SK-N-SH treated with all-trans-retinoic acid at 6 μM for 48 hours (cell line): ENCODE data around the gene AEBP1.

ENCODE experiments used
- ATAC-seq: fragments of 200-7000 bp; cut with Tn5 transposase; 3 replicates; pipeline ENCODE4 v1.9.1; 2020; ENCODE audit warnings: mild to moderate bottlenecking, moderate library complexity
- ARNTL ChIP-seq: fragments of 450-650 bp; formaldehyde crosslinking; IDR thresholded peaks from 2 replicates; pipeline ENCODE4 v1.5.0; 2020; ENCODE audit warnings: low read depth, mild to moderate bottlenecking, moderate library complexity, borderline replicate concordance
- BACH2 ChIP-seq: fragments of 250-450 bp; sonication (Bioruptor Pico); IDR thresholded peaks from 2 replicates; pipeline ENCODE4 v1.9.0; 2021; ENCODE audit warnings: mild to moderate bottlenecking, borderline replicate concordance
- CREB5 ChIP-seq: fragments of 250-450 bp; sonication (Bioruptor Pico); IDR thresholded peaks from 2 replicates; pipeline ENCODE4 v1.5.1; 2020; ENCODE audit warnings: low read depth, mild to moderate bottlenecking, moderate library complexity
- CSDC2 ChIP-seq: fragments of 250-450 bp; sonication (Bioruptor Pico); IDR thresholded peaks from 2 replicates; pipeline ENCODE4 v1.5.0; 2020; ENCODE audit warnings: mild to moderate bottlenecking, moderate library complexity
- ESRRG ChIP-seq: fragments of 250-450 bp; sonication (Bioruptor Pico); IDR thresholded peaks from 2 replicates; pipeline ENCODE4 v1.6.1; 2021; ENCODE audit warnings: mild to moderate bottlenecking
- GLIS3 ChIP-seq: fragments of 250-450 bp; sonication (Bioruptor Pico); IDR thresholded peaks from 2 replicates; pipeline ENCODE4 v1.5.0; 2020; ENCODE audit warnings: mild to moderate bottlenecking, moderate library complexity
- ISL1 ChIP-seq: fragments of 250-450 bp; sonication (Bioruptor Pico); IDR thresholded peaks from 2 replicates; pipeline ENCODE4 v2.1.2; 2022; ENCODE audit warnings: mild to moderate bottlenecking, moderate library complexity
- OSR1 ChIP-seq: fragments of 250-450 bp; sonication (Bioruptor Pico); IDR thresholded peaks from 2 replicates; pipeline ENCODE4 v1.8.0; 2022; ENCODE audit warnings: moderate library complexity, mild to moderate bottlenecking, inconsistent platforms
- PATZ1 ChIP-seq: fragments of 250-450 bp; sonication (Bioruptor Pico); IDR thresholded peaks from 2 replicates; pipeline ENCODE4 v1.8.0; 2020; ENCODE audit warnings: mild to moderate bottlenecking, moderate library complexity, borderline replicate concordance
- PPARA ChIP-seq: fragments of 250-450 bp; sonication (Bioruptor Pico); IDR thresholded peaks from 2 replicates; pipeline ENCODE4 v1.5.0; 2020; ENCODE audit warnings: mild to moderate bottlenecking, borderline replicate concordance
- RARB ChIP-seq: fragments of 250-450 bp; sonication (Bioruptor Pico); IDR thresholded peaks from 2 replicates; pipeline ENCODE4 v1.8.0; 2021; ENCODE audit warnings: mild to moderate bottlenecking, moderate library complexity
- SNAI2 ChIP-seq: fragments of 250-450 bp; sonication (Bioruptor Pico); IDR thresholded peaks from 2 replicates; pipeline ENCODE4 v1.5.0; 2020; ENCODE audit warnings: mild to moderate bottlenecking, moderate library complexity
- TOX ChIP-seq: fragments of 250-450 bp; sonication (Bioruptor Pico); IDR thresholded peaks from 2 replicates; pipeline ENCODE4 v1.8.0; 2021; ENCODE audit warnings: mild to moderate bottlenecking, moderate library complexity, borderline replicate concordance
- ZC3H10 ChIP-seq: fragments of 250-450 bp; sonication (Bioruptor Pico); IDR thresholded peaks from 2 replicates; pipeline ENCODE4 v1.5.1; 2021; ENCODE audit warnings: mild to moderate bottlenecking, moderate library complexity
- ZFP3 ChIP-seq: fragments of 250-450 bp; sonication (Bioruptor Pico); IDR thresholded peaks from 2 replicates; pipeline ENCODE4 v1.5.0; 2020; ENCODE audit warnings: mild to moderate bottlenecking, moderate library complexity
- ZFP30 ChIP-seq: fragments of 450-650 bp; formaldehyde crosslinking; IDR thresholded peaks from 2 replicates; pipeline ENCODE4 v1.5.0; 2022; ENCODE audit warnings: mild to moderate bottlenecking, moderate library complexity
- ZNF70 ChIP-seq: fragments of 450-650 bp; formaldehyde crosslinking; IDR thresholded peaks from 2 replicates; pipeline ENCODE4 v1.5.0; 2020; ENCODE audit warnings: mild to moderate bottlenecking, moderate library complexity
- ZNF8 ChIP-seq: fragments of 450-650 bp; formaldehyde crosslinking; IDR thresholded peaks from 2 replicates; pipeline ENCODE4 v1.5.0; 2020; ENCODE audit warnings: mild to moderate bottlenecking, moderate library complexity
- TF ChIP-seq, protein P1 (sequence below): fragments of 250-450 bp; sonication (Bioruptor Pico); IDR thresholded peaks from 2 replicates; pipeline ENCODE4 v1.8.0; 2021; ENCODE audit warnings: low read depth, mild to moderate bottlenecking, moderate library complexity, borderline replicate concordance
- TF ChIP-seq, protein P2 (sequence below): fragments of 250-450 bp; sonication (Bioruptor Pico); IDR thresholded peaks from 2 replicates; pipeline ENCODE4 v1.5.1; 2021; ENCODE audit warnings: mild to moderate bottlenecking, moderate library complexity
- TF ChIP-seq, protein P3 (sequence below): fragments of 250-450 bp; sonication (Bioruptor Pico); IDR thresholded peaks from 2 replicates; pipeline ENCODE4 v1.5.0; 2020; ENCODE audit warnings: mild to moderate bottlenecking, moderate library complexity

The AEBP1 gene

GRCh38 chr7:44096326-44096881 lies 7.7 kb upstream of the AEBP1 start:
- TF ChIP-seq, protein P1, sequence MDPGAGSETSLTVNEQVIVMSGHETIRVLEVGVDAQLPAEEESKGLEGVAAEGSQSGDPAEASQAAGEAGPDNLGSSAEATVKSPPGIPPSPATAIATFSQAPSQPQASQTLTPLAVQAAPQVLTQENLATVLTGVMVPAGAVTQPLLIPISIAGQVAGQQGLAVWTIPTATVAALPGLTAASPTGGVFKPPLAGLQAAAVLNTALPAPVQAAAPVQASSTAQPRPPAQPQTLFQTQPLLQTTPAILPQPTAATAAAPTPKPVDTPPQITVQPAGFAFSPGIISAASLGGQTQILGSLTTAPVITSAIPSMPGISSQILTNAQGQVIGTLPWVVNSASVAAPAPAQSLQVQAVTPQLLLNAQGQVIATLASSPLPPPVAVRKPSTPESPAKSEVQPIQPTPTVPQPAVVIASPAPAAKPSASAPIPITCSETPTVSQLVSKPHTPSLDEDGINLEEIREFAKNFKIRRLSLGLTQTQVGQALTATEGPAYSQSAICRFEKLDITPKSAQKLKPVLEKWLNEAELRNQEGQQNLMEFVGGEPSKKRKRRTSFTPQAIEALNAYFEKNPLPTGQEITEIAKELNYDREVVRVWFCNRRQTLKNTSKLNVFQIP (CRISPR knock-in tag), result no peak
- TF ChIP-seq, protein P2, sequence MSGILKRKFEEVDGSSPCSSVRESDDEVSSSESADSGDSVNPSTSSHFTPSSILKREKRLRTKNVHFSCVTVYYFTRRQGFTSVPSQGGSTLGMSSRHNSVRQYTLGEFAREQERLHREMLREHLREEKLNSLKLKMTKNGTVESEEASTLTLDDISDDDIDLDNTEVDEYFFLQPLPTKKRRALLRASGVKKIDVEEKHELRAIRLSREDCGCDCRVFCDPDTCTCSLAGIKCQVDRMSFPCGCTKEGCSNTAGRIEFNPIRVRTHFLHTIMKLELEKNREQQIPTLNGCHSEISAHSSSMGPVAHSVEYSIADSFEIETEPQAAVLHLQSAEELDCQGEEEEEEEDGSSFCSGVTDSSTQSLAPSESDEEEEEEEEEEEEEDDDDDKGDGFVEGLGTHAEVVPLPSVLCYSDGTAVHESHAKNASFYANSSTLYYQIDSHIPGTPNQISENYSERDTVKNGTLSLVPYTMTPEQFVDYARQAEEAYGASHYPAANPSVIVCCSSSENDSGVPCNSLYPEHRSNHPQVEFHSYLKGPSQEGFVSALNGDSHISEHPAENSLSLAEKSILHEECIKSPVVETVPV (CRISPR knock-in tag), result no peak
- TF ChIP-seq ISL1 (CRISPR knock-in tag) (no peak), ESRRG (CRISPR knock-in tag) (no peak), CSDC2 (CRISPR knock-in tag) (no peak), ZC3H10 (CRISPR knock-in tag) (no peak), TOX (CRISPR knock-in tag) (no peak), ZFP3 (CRISPR knock-in tag) (no peak), ZFP30 (CRISPR knock-in tag) (no peak), ARNTL (no peak), ZNF8 (CRISPR knock-in tag) (no peak), BACH2 (CRISPR knock-in tag) (no peak), RARB (CRISPR knock-in tag) (no peak), CREB5 (CRISPR knock-in tag) (no peak), PPARA (CRISPR knock-in tag) (no peak), ZNF70 (CRISPR knock-in tag) (no peak), GLIS3 (CRISPR knock-in tag) (no peak), SNAI2 (CRISPR knock-in tag) (no peak), PATZ1 (CRISPR knock-in tag) (no peak)
- TF ChIP-seq, protein P3, sequence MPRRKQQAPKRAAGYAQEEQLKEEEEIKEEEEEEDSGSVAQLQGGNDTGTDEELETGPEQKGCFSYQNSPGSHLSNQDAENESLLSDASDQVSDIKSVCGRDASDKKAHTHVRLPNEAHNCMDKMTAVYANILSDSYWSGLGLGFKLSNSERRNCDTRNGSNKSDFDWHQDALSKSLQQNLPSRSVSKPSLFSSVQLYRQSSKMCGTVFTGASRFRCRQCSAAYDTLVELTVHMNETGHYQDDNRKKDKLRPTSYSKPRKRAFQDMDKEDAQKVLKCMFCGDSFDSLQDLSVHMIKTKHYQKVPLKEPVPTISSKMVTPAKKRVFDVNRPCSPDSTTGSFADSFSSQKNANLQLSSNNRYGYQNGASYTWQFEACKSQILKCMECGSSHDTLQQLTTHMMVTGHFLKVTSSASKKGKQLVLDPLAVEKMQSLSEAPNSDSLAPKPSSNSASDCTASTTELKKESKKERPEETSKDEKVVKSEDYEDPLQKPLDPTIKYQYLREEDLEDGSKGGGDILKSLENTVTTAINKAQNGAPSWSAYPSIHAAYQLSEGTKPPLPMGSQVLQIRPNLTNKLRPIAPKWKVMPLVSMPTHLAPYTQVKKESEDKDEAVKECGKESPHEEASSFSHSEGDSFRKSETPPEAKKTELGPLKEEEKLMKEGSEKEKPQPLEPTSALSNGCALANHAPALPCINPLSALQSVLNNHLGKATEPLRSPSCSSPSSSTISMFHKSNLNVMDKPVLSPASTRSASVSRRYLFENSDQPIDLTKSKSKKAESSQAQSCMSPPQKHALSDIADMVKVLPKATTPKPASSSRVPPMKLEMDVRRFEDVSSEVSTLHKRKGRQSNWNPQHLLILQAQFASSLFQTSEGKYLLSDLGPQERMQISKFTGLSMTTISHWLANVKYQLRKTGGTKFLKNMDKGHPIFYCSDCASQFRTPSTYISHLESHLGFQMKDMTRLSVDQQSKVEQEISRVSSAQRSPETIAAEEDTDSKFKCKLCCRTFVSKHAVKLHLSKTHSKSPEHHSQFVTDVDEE (CRISPR knock-in tag), result no peak
- no peak for ATAC-seq

GRCh38 chr7:44097064-44097932 lies 6.8 kb upstream of the AEBP1 start:
- no peak for ATAC-seq
- TF ChIP-seq PPARA (CRISPR knock-in tag), result no peak
- TF ChIP-seq PATZ1 (CRISPR knock-in tag), result no peak
- TF ChIP-seq, protein P2 (CRISPR knock-in tag), result no peak
- no peak for TF ChIP-seq GLIS3 (CRISPR knock-in tag)
- TF ChIP-seq OSR1 (CRISPR knock-in tag), result no peak
- no peak for TF ChIP-seq ZC3H10 (CRISPR knock-in tag)
- no peak for TF ChIP-seq ZFP3 (CRISPR knock-in tag)
- no peak for TF ChIP-seq ZFP30 (CRISPR knock-in tag)
- TF ChIP-seq, protein P1 (CRISPR knock-in tag), result no peak
- no peak for TF ChIP-seq ISL1 (CRISPR knock-in tag)
